Measurements from ENCODE around the gene STOX2.

The STOX2 gene

GRCh38 chr4:183867247-183867646, 37.9 kb upstream of the STOX2 start:
- Histone ChIP-seq H3K4me1 (ENCODE audit: control insufficient read depth in 1 of 2, insufficient read depth in 2 of 2, low read length in 2 of 2) (no peaks in the 10 kb centered on the region), H2AFZ (ENCODE audit: insufficient read depth, low read length, poor library complexity) (no peak overlapping the region), H3K79me2 (ENCODE audit: control insufficient read depth, insufficient read depth, low read length, poor library complexity) (no peaks in the 10 kb centered on the region), H2BK12ac (ENCODE audit: low read length) (no peak overlapping the region), H3K23ac (ENCODE audit: low read length) (no peak overlapping the region), H2BK120ac (ENCODE audit: insufficient read depth, low read length, poor library complexity) (no peak overlapping the region), H3K27ac (ENCODE audit: low read depth, low read length) (no peak overlapping the region), H2AK5ac (ENCODE audit: low read length) (no peak overlapping the region), H3K18ac (ENCODE audit: low read length) (no peak overlapping the region), H4K91ac (ENCODE audit: low read depth, low read length) (no peak overlapping the region), H2BK5ac (ENCODE audit: low read depth, low read length, poor library complexity) (no peak overlapping the region), H4K12ac (ENCODE audit: low read depth, low read length) (no peak overlapping the region), H3K4me2 (ENCODE audit: low read length) (no peak overlapping the region), H3K27me3 (ENCODE audit: insufficient read depth, low read length) (no peaks in the 10 kb centered on the region), H3K79me1 (ENCODE audit: low read length) (no peaks in the 10 kb centered on the region), H3K4me3 (ENCODE audit: low read depth, low read length) (no peak overlapping the region), H3K36me3 (ENCODE audit: control insufficient read depth in 1 of 2, insufficient read depth in 2 of 2, low read length in 2 of 2) (no peaks in the 10 kb centered on the region), H4K8ac (ENCODE audit: low read depth, low read length) (no peak overlapping the region), H3K9me3 (ENCODE audit: insufficient read depth, low read depth, low read length) (no peaks in the 10 kb centered on the region), H3K4ac (ENCODE audit: low read depth, low read length) (no peak overlapping the region), H3K9ac (ENCODE audit: low read length) (no peak overlapping the region), H3K14ac (ENCODE audit: low read length) (no peak overlapping the region)
- WGBS (ENCODE audit: extremely low coverage, insufficient coverage, insufficient read length) = no CpG with 5 or more reads among the region's 9 CpGs
- no peak for DNase-seq

- Histone ChIP-seq H2BK120ac (ENCODE audit: insufficient read depth, low read length, poor library complexity) (no peak overlapping the region), H3K27ac (ENCODE audit: low read depth, low read length) (no peak overlapping the region), H3K36me3 (ENCODE audit: control insufficient read depth in 1 of 2, insufficient read depth in 2 of 2, low read length in 2 of 2) (no peaks in the 10 kb centered on the region), H4K91ac (ENCODE audit: low read depth, low read length) (no peak overlapping the region), H2AFZ (ENCODE audit: insufficient read depth, low read length, poor library complexity) (no peak overlapping the region), H3K14ac (ENCODE audit: low read length) (no peak overlapping the region), H2BK12ac (ENCODE audit: low read length) (no peak overlapping the region), H3K9me3 (ENCODE audit: insufficient read depth, low read depth, low read length) (no peaks in the 10 kb centered on the region), H3K4ac (ENCODE audit: low read depth, low read length) (no peak overlapping the region), H2AK5ac (ENCODE audit: low read length) (no peak overlapping the region), H3K23ac (ENCODE audit: low read length) (no peak overlapping the region), H3K4me3 (ENCODE audit: low read depth, low read length) (no peak overlapping the region), H3K27me3 (ENCODE audit: insufficient read depth, low read length) (no peaks in the 10 kb centered on the region), H3K18ac (ENCODE audit: low read length) (no peak overlapping the region), H3K9ac (ENCODE audit: low read length) (no peak overlapping the region), H3K79me1 (ENCODE audit: low read length) (no peaks in the 10 kb centered on the region), H4K8ac (ENCODE audit: low read depth, low read length) (no peak overlapping the region), H3K4me2 (ENCODE audit: low read length) (no peak overlapping the region), H3K79me2 (ENCODE audit: control insufficient read depth, insufficient read depth, low read length, poor library complexity) (no peaks in the 10 kb centered on the region), H3K4me1 (ENCODE audit: control insufficient read depth in 1 of 2, insufficient read depth in 2 of 2, low read length in 2 of 2) (no peaks in the 10 kb centered on the region), H2BK5ac (ENCODE audit: low read depth, low read length, poor library complexity) (no peak overlapping the region), H4K12ac (ENCODE audit: low read depth, low read length) (no peak overlapping the region)
- WGBS (ENCODE audit: extremely low coverage, insufficient coverage, insufficient read length) = no CpG with 5 or more reads among the region's 3 CpGs
- no peak for DNase-seq
Observed at GRCh38 chr4:183870997-183871396, 34.1 kb upstream of the STOX2 start.

GRCh38 chr4:183871581-183871980, 33.5 kb upstream of the STOX2 start:
- Histone ChIP-seq H3K18ac (ENCODE audit: low read length) (no peak overlapping the region), H3K79me2 (ENCODE audit: control insufficient read depth, insufficient read depth, low read length, poor library complexity) (no peaks in the 10 kb centered on the region), H3K4ac (ENCODE audit: low read depth, low read length) (no peak overlapping the region), H2AK5ac (ENCODE audit: low read length) (no peak overlapping the region), H2BK5ac (ENCODE audit: low read depth, low read length, poor library complexity) (no peak overlapping the region), H4K12ac (ENCODE audit: low read depth, low read length) (no peak overlapping the region), H4K91ac (ENCODE audit: low read depth, low read length) (no peak overlapping the region), H3K9me3 (ENCODE audit: insufficient read depth, low read depth, low read length) (no peaks in the 10 kb centered on the region), H3K4me2 (ENCODE audit: low read length) (no peak overlapping the region), H3K27ac (ENCODE audit: low read depth, low read length) (no peak overlapping the region), H3K36me3 (ENCODE audit: control insufficient read depth in 1 of 2, insufficient read depth in 2 of 2, low read length in 2 of 2) (no peaks in the 10 kb centered on the region), H2BK12ac (ENCODE audit: low read length) (no peak overlapping the region), H3K23ac (ENCODE audit: low read length) (no peak overlapping the region), H2BK120ac (ENCODE audit: insufficient read depth, low read length, poor library complexity) (no peak overlapping the region), H3K9ac (ENCODE audit: low read length) (no peak overlapping the region), H3K4me3 (ENCODE audit: low read depth, low read length) (no peak overlapping the region), H2AFZ (ENCODE audit: insufficient read depth, low read length, poor library complexity) (no peak overlapping the region), H3K79me1 (ENCODE audit: low read length) (no peaks in the 10 kb centered on the region), H3K14ac (ENCODE audit: low read length) (no peak overlapping the region), H4K8ac (ENCODE audit: low read depth, low read length) (no peak overlapping the region), H3K4me1 (ENCODE audit: control insufficient read depth in 1 of 2, insufficient read depth in 2 of 2, low read length in 2 of 2) (no peaks in the 10 kb centered on the region), H3K27me3 (ENCODE audit: insufficient read depth, low read length) (no peaks in the 10 kb centered on the region)
- DNase-seq = no peak
- no CpG with 5 or more reads among the region's 4 CpGs for WGBS (ENCODE audit: extremely low coverage, insufficient coverage, insufficient read length)

GRCh38 chr4:183872531-183872930, 32.6 kb upstream of the STOX2 start:
- H3K27ac ChIP-seq (ENCODE audit: low read depth, low read length) = no peak overlapping the region
- WGBS (ENCODE audit: extremely low coverage, insufficient coverage, insufficient read length) = no CpG with 5 or more reads among the region's 5 CpGs
- no peak for DNase-seq

More at GRCh38 chr4:183872531-183872930, 32.6 kb upstream of the STOX2 start:
- Histone ChIP-seq H3K79me2 (ENCODE audit: control insufficient read depth, insufficient read depth, low read length, poor library complexity) (no peaks in the 10 kb centered on the region), H3K9ac (ENCODE audit: low read length) (no peak overlapping the region), H3K4ac (ENCODE audit: low read depth, low read length) (no peak overlapping the region), H4K8ac (ENCODE audit: low read depth, low read length) (no peak overlapping the region), H2AK5ac (ENCODE audit: low read length) (no peak overlapping the region), H3K4me2 (ENCODE audit: low read length) (no peak overlapping the region), H3K79me1 (ENCODE audit: low read length) (no peaks in the 10 kb centered on the region), H3K27me3 (ENCODE audit: insufficient read depth, low read length) (no peaks in the 10 kb centered on the region), H2BK12ac (ENCODE audit: low read length) (no peak overlapping the region), H4K91ac (ENCODE audit: low read depth, low read length) (no peak overlapping the region), H3K14ac (ENCODE audit: low read length) (no peak overlapping the region), H4K12ac (ENCODE audit: low read depth, low read length) (no peak overlapping the region), H3K18ac (ENCODE audit: low read length) (no peak overlapping the region), H3K23ac (ENCODE audit: low read length) (no peak overlapping the region), H2AFZ (ENCODE audit: insufficient read depth, low read length, poor library complexity) (no peak overlapping the region), H3K4me3 (ENCODE audit: low read depth, low read length) (no peak overlapping the region), H3K9me3 (ENCODE audit: insufficient read depth, low read depth, low read length) (no peaks in the 10 kb centered on the region), H2BK120ac (ENCODE audit: insufficient read depth, low read length, poor library complexity) (no peak overlapping the region), H2BK5ac (ENCODE audit: low read depth, low read length, poor library complexity) (no peak overlapping the region), H3K36me3 (ENCODE audit: control insufficient read depth in 1 of 2, insufficient read depth in 2 of 2, low read length in 2 of 2) (no peaks in the 10 kb centered on the region), H3K4me1 (ENCODE audit: control insufficient read depth in 1 of 2, insufficient read depth in 2 of 2, low read length in 2 of 2) (no peaks in the 10 kb centered on the region)
